Measurements from ENCODE around the gene TERT. TPM values are rescaled to one million over a fixed set of nuclear protein-coding genes. Genes with fewer than 3 reads are reported as not detected.
"Not testable (repeated sequence)": the region's sequence is repeated elsewhere in the genome, so short reads cannot be mapped to it uniquely, and the experiment has no call there.

The TERT gene
- total RNA-seq, 2 experiments from 2014 or later = 0.36 TPM; not detected in 1

DNA sequence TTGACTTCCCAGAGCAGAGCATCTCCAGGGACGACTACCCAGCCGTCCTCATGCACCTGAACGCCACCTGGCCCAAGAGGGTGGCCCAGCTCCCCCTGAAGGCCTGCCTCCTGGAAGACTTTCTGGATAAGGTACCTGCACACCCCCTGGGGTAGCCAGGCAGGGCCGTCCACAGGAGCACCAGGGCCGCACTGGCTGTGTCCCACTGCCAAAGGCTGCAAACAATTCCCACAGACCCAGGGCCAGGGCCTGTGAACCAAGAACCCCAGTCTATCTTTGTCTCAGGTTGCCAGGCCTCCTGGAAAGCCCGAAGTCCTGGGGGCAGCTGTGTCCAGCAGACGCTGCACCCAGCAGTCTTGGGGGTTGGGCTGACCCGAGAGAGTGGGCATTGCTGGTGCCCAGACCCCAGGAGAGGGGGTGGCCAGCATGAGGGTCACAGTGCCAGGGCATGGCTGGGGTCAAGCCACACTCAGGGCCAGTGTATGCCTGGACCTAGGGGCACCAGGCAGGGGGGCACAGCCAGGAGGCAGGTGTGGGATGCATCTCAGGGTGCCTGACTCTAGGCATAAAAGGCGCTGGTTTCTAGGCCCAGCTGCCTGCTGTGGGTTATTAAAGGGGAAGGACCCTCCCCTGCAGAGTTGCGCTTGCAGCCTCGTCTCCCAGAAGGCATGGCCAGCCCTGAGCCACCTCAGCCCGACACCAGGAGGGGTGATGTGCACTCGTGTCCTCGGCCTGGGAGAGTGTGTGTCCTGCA, 52.0 kb downstream of the TERT start:
- POLR2A ChIA-PET = no interaction called here

DNA sequence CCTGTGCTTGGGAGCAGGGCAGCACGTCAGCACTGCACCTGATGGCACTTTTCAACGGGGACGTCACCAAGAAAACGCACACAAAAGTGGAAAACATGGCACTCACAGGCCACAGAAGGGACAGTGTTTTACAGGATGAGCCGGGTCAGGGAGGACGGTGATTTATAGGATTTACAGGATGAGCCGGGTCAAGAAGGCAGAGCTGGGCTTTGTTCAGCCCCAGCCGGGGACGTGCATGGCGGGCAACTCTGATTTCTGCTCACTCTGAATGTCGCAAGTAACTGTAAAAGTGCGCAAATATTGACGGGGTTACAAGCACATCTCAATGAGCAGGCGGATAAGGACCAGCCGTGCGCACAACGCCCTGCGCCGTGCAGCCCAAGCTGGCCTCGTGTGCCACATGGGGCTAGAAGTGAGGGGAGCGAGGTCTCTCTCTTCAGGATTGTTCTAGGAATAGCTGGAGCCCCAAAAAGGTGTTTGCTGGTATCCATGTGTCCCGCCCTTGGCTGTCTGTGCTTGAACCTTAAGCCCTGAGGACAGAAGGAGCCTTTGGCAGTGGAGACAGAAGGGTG, 53.3 kb downstream of the TERT start:
- Mint-ChIP-seq H3K27me3 (peaks cover 6% of the 10 kb centered on the region), H3K4me3 (no peak overlapping the region), H3K27ac (no peak overlapping the region), H3K36me3 (no peaks in the 10 kb centered on the region), H3K9me3 (peaks cover under 1% of the 10 kb centered on the region), H3K4me1 (no peaks in the 10 kb centered on the region)
- POLR2A ChIA-PET = no interaction called here
- DNase-seq (no peak), ATAC-seq (ENCODE audit: low read depth) (no peak)

More for the DNA sequence above, 52.0 kb downstream of the TERT start:
- H3K9me3 Mint-ChIP-seq = no peaks in the 10 kb centered on the region
- no peak overlapping the region for H3K4me3 Mint-ChIP-seq
- DNase-seq = no peak
- no peak overlapping the region for H3K27ac Mint-ChIP-seq
- H3K4me1 Mint-ChIP-seq = no peaks in the 10 kb centered on the region
- ATAC-seq (ENCODE audit: low read depth) = no peak
- peaks cover 10% of the 10 kb centered on the region for H3K27me3 Mint-ChIP-seq
- no peaks in the 10 kb centered on the region for H3K36me3 Mint-ChIP-seq

DNA sequence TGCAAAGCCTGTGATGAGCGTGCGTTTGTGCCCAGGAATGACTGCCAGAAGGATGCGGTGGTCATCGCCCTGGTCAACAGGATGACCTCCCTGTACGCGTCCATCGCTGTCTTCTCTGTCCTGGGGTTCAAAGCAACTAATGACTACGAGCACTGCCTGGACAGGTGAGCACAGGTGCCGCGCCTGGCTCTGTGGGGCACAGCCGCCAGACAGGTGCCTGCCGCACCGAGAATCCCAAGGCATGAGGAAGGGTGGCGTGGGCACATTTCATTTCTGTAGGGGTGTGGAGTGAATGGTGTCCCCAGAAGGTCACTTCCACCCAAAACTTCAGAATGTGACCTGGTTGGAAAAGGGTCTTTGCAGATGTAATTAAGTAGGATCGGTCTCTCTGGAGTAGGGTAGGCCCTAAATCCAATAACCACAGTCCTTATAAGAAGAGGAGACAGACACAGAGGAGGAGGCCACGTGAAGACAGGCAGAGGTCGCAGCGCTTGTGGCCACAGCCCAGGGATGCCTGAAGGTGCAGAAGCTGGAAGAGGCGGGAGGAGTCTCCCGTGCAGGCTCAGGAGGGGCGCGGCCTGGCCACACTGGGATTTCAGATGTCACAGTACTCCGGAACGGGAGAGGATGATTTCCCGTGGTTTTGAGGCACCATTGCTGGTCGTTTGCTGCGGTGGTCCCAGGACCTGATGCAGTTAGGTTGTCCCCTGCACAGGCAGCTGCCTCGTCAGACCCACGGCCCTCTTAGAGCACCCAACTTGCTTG, 54.2 kb downstream of the TERT start:
- Mint-ChIP-seq H3K4me3 (no peak overlapping the region), H3K4me1 (no peaks in the 10 kb centered on the region), H3K9me3 (peaks cover 8% of the 10 kb centered on the region), H3K27me3 (peaks cover 8% of the 10 kb centered on the region), H3K36me3 (no peaks in the 10 kb centered on the region), H3K27ac (no peak overlapping the region)
- POLR2A ChIA-PET = no interaction called here
- ATAC-seq (ENCODE audit: low read depth) (no peak), DNase-seq (no peak)

DNA sequence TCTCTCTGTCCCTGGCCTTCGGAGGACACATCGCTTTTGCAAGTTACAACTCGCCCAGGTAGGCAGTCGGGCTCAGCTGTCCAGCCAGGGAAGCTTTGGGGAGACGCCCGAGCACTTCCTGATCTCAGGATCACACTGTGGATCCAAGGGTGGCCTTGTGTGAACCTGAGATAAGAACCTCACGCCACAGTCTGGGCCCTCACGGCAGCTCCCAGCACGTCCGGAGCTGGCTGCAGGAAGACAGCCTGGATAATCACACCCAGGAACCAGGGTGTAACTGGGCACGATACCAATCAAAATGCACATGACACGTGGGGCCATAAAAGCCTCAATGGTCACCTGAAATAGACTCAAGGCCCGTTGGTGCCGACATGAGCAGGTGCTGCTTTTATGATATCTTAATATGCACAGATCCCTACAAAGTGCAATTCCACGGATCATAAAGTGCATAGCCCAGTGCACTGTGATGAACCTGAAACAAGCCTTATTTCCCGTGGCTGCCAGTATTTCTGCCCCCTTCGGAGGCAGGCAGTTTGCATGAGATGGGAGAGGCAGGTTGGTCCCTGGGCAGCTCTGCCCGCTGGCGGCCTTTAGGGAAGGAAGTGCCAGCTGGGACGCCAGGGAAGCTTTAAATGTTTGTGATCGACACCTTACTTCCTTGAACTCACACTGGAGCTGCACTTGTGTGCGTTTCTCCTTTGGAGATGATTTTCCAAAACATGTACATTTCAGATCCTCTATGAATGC, 55.2 kb downstream of the TERT start:
- POLR2A ChIA-PET = no interaction called here
- Mint-ChIP-seq H3K4me3 (no peak overlapping the region), H3K4me1 (no peaks in the 10 kb centered on the region), H3K27me3 (peaks cover 8% of the 10 kb centered on the region), H3K27ac (no peak overlapping the region), H3K9me3 (peaks cover 8% of the 10 kb centered on the region), H3K36me3 (no peaks in the 10 kb centered on the region)
- DNase-seq = no peak
- ATAC-seq (ENCODE audit: low read depth) = no peak

DNA sequence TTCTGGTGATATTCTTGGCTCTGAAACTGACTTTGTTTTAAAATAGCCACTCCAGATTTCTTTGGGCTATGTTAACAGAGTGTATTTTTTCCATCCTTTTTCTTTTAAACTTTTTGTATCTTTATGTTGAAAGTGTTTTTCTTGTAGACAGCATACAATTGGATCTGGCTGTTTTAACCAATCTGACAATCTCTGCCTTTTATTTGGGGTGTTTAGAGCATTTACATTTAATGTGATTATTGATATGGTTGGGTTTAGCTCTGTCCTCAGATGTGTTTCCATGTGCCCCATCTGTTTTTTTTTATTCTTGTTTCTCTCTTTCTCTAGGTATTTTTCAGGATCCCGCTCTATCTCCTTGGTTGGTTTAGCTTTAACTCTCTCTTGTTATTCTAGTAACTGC, 59.0 kb downstream of the TERT start:
- no peak overlapping the region for H3K27ac Mint-ChIP-seq
- POLR2A ChIA-PET = no interaction called here
- H3K36me3 Mint-ChIP-seq = no peaks in the 10 kb centered on the region
- peaks cover 8% of the 10 kb centered on the region for H3K9me3 Mint-ChIP-seq
- H3K4me3 Mint-ChIP-seq = no peak overlapping the region
- H3K4me1 Mint-ChIP-seq = no peaks in the 10 kb centered on the region
- H3K27me3 Mint-ChIP-seq = peaks cover 5% of the 10 kb centered on the region
- ATAC-seq (ENCODE audit: low read depth) (no peak), DNase-seq (no peak)

DNA sequence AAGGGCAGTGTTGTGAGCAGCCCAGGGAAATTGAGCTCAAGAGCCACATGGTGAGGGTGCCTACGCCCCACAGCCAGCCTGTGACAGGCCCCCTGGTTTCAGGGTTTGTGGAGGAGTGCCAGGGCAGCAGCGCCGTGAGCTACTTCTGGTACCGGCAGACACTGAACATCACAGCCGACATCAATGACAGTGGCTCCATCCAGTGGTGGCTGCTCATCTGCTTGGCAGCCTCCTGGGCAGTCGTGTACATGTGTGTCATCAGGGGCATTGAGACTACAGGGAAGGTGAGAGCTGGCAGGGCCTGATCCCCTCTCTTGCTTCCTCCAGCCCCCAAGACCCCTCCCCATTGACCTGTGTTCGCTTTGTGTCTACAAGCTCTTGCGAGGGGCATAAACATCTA, 59.5 kb downstream of the TERT start:
- H3K27me3 Mint-ChIP-seq = peaks cover 6% of the 10 kb centered on the region
- H3K4me1 Mint-ChIP-seq = no peaks in the 10 kb centered on the region
- no peak for ATAC-seq (ENCODE audit: low read depth)
- no peak for DNase-seq
- H3K36me3 Mint-ChIP-seq = no peaks in the 10 kb centered on the region
- no peak overlapping the region for H3K27ac Mint-ChIP-seq
- POLR2A ChIA-PET = no interaction called here
- no peak overlapping the region for H3K4me3 Mint-ChIP-seq
- peaks cover 8% of the 10 kb centered on the region for H3K9me3 Mint-ChIP-seq

DNA sequence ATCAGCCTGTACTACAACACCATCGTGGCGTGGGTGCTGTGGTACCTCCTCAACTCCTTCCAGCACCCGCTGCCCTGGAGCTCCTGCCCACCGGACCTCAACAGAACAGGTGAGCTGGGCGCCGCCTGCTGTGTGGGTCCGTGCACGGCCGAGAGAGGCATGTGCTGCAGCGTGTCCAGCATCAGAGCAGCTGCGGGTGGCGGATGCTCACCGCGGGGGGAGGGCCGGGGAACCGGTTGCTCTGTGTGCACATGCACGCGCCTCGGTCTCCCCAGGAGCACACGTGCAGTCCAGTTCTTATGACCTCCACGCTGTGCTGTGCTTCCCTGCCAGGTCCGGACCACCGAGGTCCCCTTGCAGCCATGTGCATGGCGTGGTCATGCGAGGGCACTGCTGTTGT, 62.1 kb downstream of the TERT start:
- ATAC-seq (ENCODE audit: low read depth) (no peak), DNase-seq (no peak)
- H3K9me3 Mint-ChIP-seq = peaks cover 11% of the 10 kb centered on the region
- H3K27ac Mint-ChIP-seq = no peak overlapping the region
- no peak overlapping the region for H3K4me3 Mint-ChIP-seq
- peaks cover 21% of the 10 kb centered on the region for H3K27me3 Mint-ChIP-seq
- POLR2A ChIA-PET = no interaction called here
- no peaks in the 10 kb centered on the region for H3K36me3 Mint-ChIP-seq
- peaks cover 14% of the 10 kb centered on the region for H3K4me1 Mint-ChIP-seq

DNA sequence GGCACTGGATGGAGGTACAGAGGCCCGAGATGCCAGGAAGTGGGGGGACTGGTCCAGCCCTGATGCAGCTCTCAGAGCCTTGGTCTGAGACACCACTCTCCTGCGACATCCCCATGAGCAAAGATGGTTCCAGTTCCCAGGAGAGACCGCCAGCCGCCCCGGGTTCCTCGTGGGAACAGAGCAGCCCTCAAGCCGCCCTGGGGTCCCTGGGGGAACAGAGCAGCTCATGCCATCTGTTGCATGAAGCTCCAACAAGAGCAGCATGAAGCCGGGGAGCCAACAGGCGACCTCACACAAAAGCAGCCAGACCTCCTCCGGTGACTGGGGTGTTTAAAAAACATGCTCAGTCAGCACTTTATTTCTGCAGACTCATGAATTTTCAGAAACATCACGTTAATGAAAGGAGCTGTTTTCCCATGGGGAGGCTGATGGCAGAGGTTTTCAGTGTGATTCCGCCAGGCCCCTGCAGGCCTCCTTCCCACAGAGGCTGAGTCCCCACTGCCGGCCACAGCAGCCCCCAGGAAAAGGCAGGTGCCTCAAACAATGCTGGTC, 63.4 kb downstream of the TERT start:
- peaks cover 14% of the 10 kb centered on the region for H3K4me1 Mint-ChIP-seq
- no peaks in the 10 kb centered on the region for H3K36me3 Mint-ChIP-seq
- POLR2A ChIA-PET = no interaction called here
- no peak overlapping the region for H3K27ac Mint-ChIP-seq
- no peak for ATAC-seq (ENCODE audit: low read depth)
- H3K27me3 Mint-ChIP-seq = peaks cover 27% of the 10 kb centered on the region
- H3K4me3 Mint-ChIP-seq = no peak overlapping the region
- DNase-seq = no peak
- peaks cover 9% of the 10 kb centered on the region for H3K9me3 Mint-ChIP-seq

DNA sequence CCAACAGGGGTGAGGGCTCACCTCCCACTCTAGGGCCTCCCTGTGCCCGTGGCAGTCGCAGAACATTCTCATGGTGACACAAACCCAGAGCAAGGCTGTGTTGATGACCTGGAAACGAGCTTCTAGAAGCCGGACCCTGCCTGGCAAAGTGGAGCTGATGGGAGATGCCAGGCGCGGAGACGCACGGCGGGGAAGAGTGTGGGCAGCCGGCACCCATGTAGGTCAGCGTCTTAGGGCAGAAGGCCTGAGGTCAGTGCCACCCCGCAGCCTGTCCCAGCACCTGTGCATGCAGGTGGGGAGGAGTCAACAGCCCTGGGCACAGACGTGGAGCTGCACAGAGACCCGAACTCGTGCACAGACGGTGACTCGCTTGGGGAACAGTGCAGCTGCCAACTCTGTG, 64.3 kb downstream of the TERT start:
- Mint-ChIP-seq H3K4me3 (no peak overlapping the region), H3K36me3 (no peaks in the 10 kb centered on the region), H3K9me3 (peaks cover 3% of the 10 kb centered on the region), H3K4me1 (peaks cover 14% of the 10 kb centered on the region), H3K27ac (no peak overlapping the region), H3K27me3 (peaks cover 27% of the 10 kb centered on the region)
- no peak for DNase-seq
- POLR2A ChIA-PET = no interaction called here
- no peak for ATAC-seq (ENCODE audit: low read depth)

DNA sequence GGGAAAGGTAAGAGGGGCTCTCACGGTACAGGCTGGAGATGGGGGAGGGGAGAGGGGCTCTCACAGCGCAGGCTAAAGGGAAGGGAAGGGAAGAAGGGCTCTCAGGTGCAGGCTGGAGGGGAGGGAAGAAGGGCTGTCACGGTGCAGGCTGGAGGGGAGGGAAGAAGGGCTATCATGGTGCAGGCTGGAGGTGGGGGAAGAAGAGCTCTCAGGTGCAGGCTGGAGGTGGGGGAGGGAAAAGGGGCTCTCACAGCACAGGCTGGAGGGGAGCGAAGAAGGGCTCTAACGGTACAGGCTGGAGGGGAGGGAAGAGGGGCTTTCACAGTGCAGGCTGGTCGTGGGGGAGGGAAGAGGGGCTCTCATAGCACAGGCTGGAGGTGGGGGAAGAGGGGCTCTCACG, 65.0 kb downstream of the TERT start:
- peaks cover 30% of the 10 kb centered on the region for H3K27me3 Mint-ChIP-seq
- peaks cover 3% of the 10 kb centered on the region for H3K9me3 Mint-ChIP-seq
- POLR2A ChIA-PET = no interaction called here
- DNase-seq (no peak), ATAC-seq (ENCODE audit: low read depth) (peak; percentile 12)
- no peaks in the 10 kb centered on the region for H3K36me3 Mint-ChIP-seq
- H3K27ac Mint-ChIP-seq = peak overlapping the region; percentile 68
- peak overlapping the region; percentile 71 for H3K4me3 Mint-ChIP-seq
- peaks cover 14% of the 10 kb centered on the region for H3K4me1 Mint-ChIP-seq

DNA sequence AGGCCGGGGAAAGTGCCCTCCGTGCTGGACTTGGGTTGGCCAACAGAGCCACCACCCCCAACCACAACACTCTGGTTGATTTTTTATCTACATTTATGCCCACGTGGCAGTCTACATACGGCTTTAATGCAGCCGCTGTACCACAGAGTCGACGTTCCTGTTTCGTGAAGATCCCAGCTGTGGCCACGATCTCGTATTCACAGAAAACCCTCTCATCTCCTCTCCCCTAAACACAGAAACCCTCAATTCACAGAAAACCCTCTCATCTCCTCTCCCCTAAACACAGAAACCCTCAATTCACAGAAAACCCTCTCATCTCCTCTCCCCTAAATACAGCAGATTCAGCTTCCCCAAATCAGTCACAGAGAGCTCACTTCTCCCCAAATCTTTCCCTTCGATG, 65.8 kb downstream of the TERT start:
- not testable (repeated sequence) for DNase-seq, H3K9me3 Mint-ChIP-seq, H3K36me3 Mint-ChIP-seq
- H3K4me1 Mint-ChIP-seq = peaks cover 14% of the 10 kb centered on the region
- peaks cover 34% of the 10 kb centered on the region for H3K27me3 Mint-ChIP-seq
- POLR2A ChIA-PET = interaction anchor here (1.0 kb wide), 1 partner anchor 27 kb away, joined by 3 read pairs; no protein-coding TSS in a partner anchor
- H3K27ac Mint-ChIP-seq = peak overlapping the region; percentile 68
- peak; percentile 88 for ATAC-seq (ENCODE audit: low read depth)
- H3K4me3 Mint-ChIP-seq = peak overlapping the region; percentile 71

DNA sequence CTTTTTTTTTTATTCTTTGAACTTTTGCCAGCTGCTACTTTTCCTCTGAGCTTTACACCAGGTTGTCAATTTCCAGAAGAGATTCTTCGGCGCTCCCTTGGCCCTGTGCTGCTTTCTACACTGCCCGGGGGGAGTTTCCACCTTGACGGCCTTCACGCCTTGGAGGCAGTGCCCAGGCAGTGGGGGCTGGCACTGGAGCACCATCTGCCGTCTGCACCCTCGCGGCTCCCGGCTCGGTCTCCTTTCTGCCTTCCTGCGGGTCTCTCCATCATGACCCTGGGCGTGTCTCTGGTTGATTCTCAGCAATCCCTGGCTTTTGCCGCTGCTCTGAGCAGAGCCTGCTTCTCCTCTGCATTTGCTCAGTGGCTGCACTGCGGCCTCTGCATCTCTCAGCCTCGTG, 66.7 kb downstream of the TERT start:
- DNase-seq (no peak), ATAC-seq (ENCODE audit: low read depth) (no peak)
- Mint-ChIP-seq H3K27me3 (peaks cover 35% of the 10 kb centered on the region), H3K36me3 (no peaks in the 10 kb centered on the region), H3K27ac (no peak overlapping the region), H3K9me3 (peaks cover 3% of the 10 kb centered on the region), H3K4me1 (peaks cover 14% of the 10 kb centered on the region), H3K4me3 (no peak overlapping the region)
- POLR2A ChIA-PET = no interaction called here

DNA sequence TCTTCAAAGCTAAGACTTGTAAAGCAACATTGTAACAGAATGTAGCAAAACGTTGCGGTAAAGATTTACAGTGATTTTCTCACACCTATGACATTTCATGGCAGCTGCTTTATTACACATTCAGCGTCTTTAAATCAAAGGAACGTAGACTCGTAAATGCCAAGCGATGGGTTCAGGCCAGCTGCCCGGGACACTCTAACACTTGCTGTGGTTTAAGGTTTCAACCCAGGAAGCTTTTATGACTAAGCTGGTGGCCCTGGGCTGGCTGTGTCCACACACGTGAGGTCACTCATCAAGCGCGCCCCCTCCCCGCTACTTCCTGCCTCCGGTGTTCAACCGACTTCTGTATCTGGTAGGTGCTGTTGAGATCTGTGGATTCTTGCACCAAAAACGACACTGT, 67.2 kb downstream of the TERT start:
- Mint-ChIP-seq H3K27ac (no peak overlapping the region), H3K27me3 (peaks cover 35% of the 10 kb centered on the region), H3K36me3 (no peaks in the 10 kb centered on the region), H3K4me1 (peaks cover 14% of the 10 kb centered on the region), H3K4me3 (no peak overlapping the region), H3K9me3 (peaks cover 3% of the 10 kb centered on the region)
- DNase-seq (no peak), ATAC-seq (ENCODE audit: low read depth) (no peak)
- POLR2A ChIA-PET = no interaction called here
